Measurements from ENCODE around the gene CCDC184.
"Not testable (repeated sequence)": the region's sequence is repeated elsewhere in the genome, so short reads cannot be mapped to it uniquely, and the experiment has no call there.

Gene CCDC184

GRCh38 chr12:48180424-48180823 is 3.0 kb upstream of the CCDC184 start:
- DNase-seq, result no peak

- DNase-seq, result no peak
Measured at GRCh38 chr12:48180857-48181495, 2.5 kb upstream of the CCDC184 start.

- DNase-seq, result no peak
Measured at GRCh38 chr12:48182631-48183030, 813 bp upstream of the CCDC184 start.

- no peak for DNase-seq
Measured at GRCh38 chr12:48183876-48184548, 568 bp downstream of the CCDC184 start.

GRCh38 chr12:48184549-48184922 is 1.1 kb downstream of the CCDC184 start:
- no peak for DNase-seq

- DNase-seq, result no peak
Measured at GRCh38 chr12:48185181-48185919, 1.9 kb downstream of the CCDC184 start.

GRCh38 chr12:48187916-48188695 is 4.7 kb downstream of the CCDC184 start:
- no peak for DNase-seq

- peak; percentile 39 to 58 for DNase-seq
Measured at GRCh38 chr12:48189331-48190125, 6.1 kb downstream of the CCDC184 start.

- no peak for DNase-seq
Measured at GRCh38 chr12:48191096-48191495, 7.7 kb downstream of the CCDC184 start.

- DNase-seq, result no peak
Measured at GRCh38 chr12:48192861-48193260, 9.4 kb downstream of the CCDC184 start.

GRCh38 chr12:48193623-48194022 is 10.2 kb downstream of the CCDC184 start:
- no peak for DNase-seq

- no peak for DNase-seq
Measured at GRCh38 chr12:48194799-48195201, 11.4 kb downstream of the CCDC184 start.

GRCh38 chr12:48197549-48197970 is 14.1 kb downstream of the CCDC184 start:
- no peak for DNase-seq

- peak; percentile 95 for DNase-seq
Measured at GRCh38 chr12:48197971-48198671, 14.7 kb downstream of the CCDC184 start.

- no peak for DNase-seq
Measured at GRCh38 chr12:48198672-48198971, 15.2 kb downstream of the CCDC184 start.

- DNase-seq, result no peak
Measured at GRCh38 chr12:48198985-48199384, 15.5 kb downstream of the CCDC184 start.

- no peak for DNase-seq
Measured at GRCh38 chr12:48199774-48200221, 16.4 kb downstream of the CCDC184 start.

- DNase-seq, result no peak
Measured at GRCh38 chr12:48201091-48201490, 17.6 kb downstream of the CCDC184 start.

- DNase-seq, result no peak
Measured at GRCh38 chr12:48201516-48201915, 18.1 kb downstream of the CCDC184 start.

- DNase-seq, result no peak
Measured at GRCh38 chr12:48202766-48203165, 19.3 kb downstream of the CCDC184 start.

GRCh38 chr12:48203192-48203591 is 19.7 kb downstream of the CCDC184 start, which contains the start of gene OR10AD1:
Gene OR10AD1, minus strand, starts transcription at chr12:48203292. Its CDS starts 0 bp downstream, at chr12:48203292.
- DNase-seq, result no peak

GRCh38 chr12:48209495-48209894 is 26.1 kb downstream of the CCDC184 start:
- DNase-seq, result not testable (repeated sequence)

Data from NCI-H1930 (cell line).